Omental fat pad (tissue), 4 donors: ENCODE data around the gene TMEM178A. TPM values are rescaled to one million over a fixed set of nuclear protein-coding genes. Genes with fewer than 3 reads are reported as not detected.

Source experiments
- ATAC-seq: fragments of 150-250 bp; one replicate; pipeline ENCODE4 v1.9.1; 2016; ENCODE audit warnings: mild to moderate bottlenecking, moderate library complexity; ENCODE audit not compliant: low FRiP score
- DNase-seq: peaks from one replicate; pipeline ENCODE4 v3.0.0-alpha.2; 2019; ENCODE audit warnings: low spot score
- total RNA-seq, 4 donors: library from RNA; depleted of rRNA; stranded (reverse); fragments of >200 nt; gene quantifications; one replicate each; pipeline ENCODE4 v1.1.0, GENCODE V29; 2016
- TF ChIP-seq, protein P1 (sequence below), 3 donors: fragments of 450-650 bp; IDR thresholded peaks; one replicate each; pipeline ENCODE4 v1.5.1; 2016 to 2017; ENCODE audit warnings: antibody characterized with exemption in 3 of 3, mild to moderate bottlenecking in 3 of 3, moderate library complexity in 2 of 3

Gene TMEM178A
- total RNA-seq, 4 donors from 2014 or later, result 1.6 to 2.0 (median 1.8) TPM

DNA sequence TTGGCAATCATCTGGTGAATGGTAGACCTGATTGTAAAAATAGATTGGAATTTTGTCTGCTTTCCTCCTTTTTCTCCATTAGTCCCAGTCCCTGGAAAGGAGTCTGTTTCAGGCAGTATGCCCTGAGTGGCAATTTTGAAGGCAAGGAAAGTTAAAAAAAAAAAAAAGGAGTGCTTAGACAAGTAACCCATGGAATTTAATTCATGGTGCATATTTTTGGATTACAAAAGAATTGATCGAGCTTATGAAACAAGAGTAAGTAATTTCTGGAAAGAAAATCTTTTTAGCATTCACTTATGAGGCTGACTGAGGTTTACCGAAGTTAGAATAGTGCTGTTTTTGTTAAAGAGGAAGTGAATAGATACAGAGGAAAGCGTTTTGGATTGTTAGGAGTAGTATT lies 29.4 kb upstream of the TMEM178A start:
- ATAC-seq (no peak), DNase-seq (no peak)
- TF ChIP-seq, protein P1, sequence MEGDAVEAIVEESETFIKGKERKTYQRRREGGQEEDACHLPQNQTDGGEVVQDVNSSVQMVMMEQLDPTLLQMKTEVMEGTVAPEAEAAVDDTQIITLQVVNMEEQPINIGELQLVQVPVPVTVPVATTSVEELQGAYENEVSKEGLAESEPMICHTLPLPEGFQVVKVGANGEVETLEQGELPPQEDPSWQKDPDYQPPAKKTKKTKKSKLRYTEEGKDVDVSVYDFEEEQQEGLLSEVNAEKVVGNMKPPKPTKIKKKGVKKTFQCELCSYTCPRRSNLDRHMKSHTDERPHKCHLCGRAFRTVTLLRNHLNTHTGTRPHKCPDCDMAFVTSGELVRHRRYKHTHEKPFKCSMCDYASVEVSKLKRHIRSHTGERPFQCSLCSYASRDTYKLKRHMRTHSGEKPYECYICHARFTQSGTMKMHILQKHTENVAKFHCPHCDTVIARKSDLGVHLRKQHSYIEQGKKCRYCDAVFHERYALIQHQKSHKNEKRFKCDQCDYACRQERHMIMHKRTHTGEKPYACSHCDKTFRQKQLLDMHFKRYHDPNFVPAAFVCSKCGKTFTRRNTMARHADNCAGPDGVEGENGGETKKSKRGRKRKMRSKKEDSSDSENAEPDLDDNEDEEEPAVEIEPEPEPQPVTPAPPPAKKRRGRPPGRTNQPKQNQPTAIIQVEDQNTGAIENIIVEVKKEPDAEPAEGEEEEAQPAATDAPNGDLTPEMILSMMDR (IDR thresholded peaks at IDR 0.05), result no peak

DNA sequence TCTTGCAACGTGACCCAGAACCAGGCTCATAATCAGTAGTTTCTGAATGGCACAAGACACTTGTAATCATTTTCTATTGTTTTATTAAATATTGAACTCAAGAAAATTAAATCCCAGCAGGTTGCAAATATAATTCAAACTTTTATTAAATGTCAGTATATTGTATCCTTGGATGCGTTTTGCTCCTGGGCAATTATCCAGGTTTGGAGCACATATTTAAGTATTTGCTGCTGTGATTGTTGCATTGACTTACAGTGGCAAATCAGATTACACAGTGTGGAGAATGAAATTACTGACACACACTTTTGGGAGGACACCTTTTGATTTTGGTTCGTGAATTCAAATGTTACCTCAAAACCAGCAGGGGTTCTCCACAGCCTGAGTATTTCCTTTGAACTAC lies 27.1 kb upstream of the TMEM178A start:
- no peak for ATAC-seq
- no peak for DNase-seq
- TF ChIP-seq, protein P1 (IDR thresholded peaks at IDR 0.05), result no peak

DNA sequence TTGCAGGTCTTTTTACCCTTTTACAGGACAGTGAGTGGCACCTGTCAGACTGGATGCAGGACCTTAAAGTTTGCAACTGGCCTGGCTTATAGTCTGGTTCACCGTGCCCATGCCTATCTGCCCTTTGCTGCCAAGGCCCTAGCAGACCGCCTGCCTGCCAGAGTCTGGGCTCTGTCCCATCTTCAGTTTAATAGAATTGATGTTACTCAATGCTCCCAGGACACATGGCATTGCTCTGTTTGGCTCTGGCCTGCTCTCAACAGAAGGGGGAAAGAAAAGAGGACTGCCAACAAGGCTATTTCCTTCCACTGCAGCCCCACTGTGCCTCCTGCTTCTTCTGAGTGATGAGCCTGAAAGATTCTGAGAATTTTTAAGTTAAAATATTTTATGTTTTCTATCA lies 25.6 kb upstream of the TMEM178A start:
- TF ChIP-seq, protein P1 (IDR thresholded peaks at IDR 0.05), result no peak
- DNase-seq (no peak), ATAC-seq (no peak)

DNA sequence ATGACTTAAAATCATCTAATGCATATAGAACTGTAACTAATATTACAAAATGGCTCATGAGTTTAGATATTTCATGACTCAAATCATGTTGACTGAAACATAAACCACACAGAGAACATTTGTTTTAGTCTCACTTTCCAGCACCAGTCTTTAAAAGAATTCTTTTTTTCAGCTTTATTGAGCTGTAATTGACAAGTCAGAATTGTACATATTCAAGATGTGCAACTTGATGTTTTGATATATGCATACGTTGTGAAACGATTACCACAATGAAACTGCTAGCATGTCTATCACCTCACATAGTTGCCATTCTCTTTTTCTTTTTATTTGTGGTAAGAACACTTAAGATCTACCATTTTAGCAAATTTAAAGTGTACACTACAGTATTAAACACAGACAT lies 25.0 kb upstream of the TMEM178A start:
- DNase-seq (no peak), ATAC-seq (no peak)
- TF ChIP-seq, protein P1 (IDR thresholded peaks at IDR 0.05), result no peak

DNA sequence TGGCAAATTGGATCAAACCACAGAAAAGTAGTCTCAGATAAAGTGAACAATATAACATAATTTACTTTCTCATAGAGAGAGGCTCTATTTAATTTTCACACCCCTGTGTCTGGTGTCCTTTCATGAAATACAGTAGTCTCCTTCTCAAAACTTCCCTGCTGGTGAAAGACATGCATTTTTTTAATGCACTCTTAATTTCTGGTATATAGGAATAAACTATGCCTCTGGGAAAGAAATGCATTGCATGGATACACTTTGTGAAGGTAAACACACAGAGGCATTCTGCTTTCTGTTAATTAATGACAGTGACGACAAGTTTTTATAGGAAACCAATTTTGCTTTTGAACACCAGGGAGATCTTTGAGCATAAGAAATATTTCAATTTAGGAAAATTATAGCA lies 24.1 kb upstream of the TMEM178A start:
- DNase-seq, result no peak
- TF ChIP-seq, protein P1 (IDR thresholded peaks at IDR 0.05), result no peak

DNA sequence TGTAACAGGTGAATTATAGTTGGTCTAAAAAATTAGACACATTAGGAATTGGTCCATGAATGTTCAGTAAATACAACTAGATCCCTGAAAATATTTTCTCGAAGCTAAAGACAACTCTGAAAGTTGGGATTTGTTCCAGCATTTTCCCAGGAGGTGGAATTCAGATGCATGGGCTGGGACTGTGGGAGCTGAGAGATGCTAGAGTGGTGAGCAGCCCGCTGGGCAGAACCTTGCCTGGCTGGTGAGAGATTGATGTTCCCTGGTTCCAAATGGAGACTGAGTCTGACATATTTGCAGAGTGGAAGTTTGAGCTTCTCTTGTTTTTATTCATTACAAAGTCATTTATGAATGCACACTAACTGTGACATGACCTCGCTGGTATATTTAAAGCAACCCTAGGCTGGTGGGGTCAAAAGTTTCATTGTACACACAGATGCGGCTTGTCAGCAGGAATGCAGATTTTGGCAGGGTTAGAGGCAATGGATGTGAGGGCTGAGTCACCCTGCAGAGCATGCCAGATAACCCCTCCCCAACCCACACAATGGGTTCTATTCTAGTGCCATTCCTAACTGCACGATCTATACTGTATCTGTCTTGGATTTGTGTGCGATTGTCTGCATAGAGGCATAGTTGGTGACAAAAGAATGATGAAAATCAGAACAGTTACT lies 23.5 kb upstream of the TMEM178A start:
- TF ChIP-seq, protein P1 (IDR thresholded peaks at IDR 0.05), result no peak
- ATAC-seq (no peak), DNase-seq (no peak)

More for the DNA sequence above, 24.1 kb upstream of the TMEM178A start:
- ATAC-seq, result no peak

DNA sequence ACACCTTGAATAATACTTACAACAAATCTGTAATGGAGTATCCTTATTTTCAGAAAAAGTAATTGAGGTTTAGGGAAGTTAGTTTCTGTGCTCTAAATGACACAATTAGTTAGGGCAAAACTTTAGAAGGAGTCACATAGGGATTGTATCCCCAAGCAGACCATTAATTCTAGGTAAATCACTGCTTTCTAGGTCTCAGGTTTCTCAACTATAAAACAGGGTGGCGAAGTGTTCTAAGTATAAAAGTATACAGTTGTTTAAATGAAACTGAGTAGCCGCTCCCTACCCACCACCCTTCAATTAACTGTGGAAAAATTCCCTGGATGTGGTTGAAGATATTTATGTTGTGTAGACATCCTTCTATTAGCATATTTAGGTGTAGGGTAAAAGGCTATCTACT lies 19.9 kb upstream of the TMEM178A start:
- DNase-seq (no peak), ATAC-seq (no peak)
- TF ChIP-seq, protein P1 (IDR thresholded peaks at IDR 0.05), result no peak
